PC-9 (cell line): Measurements from ENCODE around the gene PADI6. TPM values are rescaled to one million over a fixed set of nuclear protein-coding genes. Genes with fewer than 3 reads are reported as not detected.

Source experiments
- BruUV-seq: library from RNA; stranded (reverse); fragments of 400-500 nt; replicated peaks from 2 replicates; lab custom pipeline; 2021; lab: Mats Ljungman, UMichigan
- CTCF ChIA-PET: fragments of 300-600 bp; sonication (Branson Sonifier 250); formaldehyde crosslinking; loops from one replicate; lab custom pipeline; 2022; ENCODE audit warnings: antibody characterized with exemption; lab: Charles Lee
- POLR2A ChIA-PET: fragments of 300-600 bp; sonication (Branson Sonifier 250); formaldehyde crosslinking; loops from one replicate; lab custom pipeline; 2022; ENCODE audit warnings: antibody characterized with exemption; ENCODE audit not compliant: unreplicated experiment; lab: Charles Lee
- DNase-seq, 2 experiments: peaks; one replicate each; pipeline versions ENCODE4 v3.0.0 to v3.0.0-alpha.2; 2015 to 2022; ENCODE audit warnings: mixed read lengths in 1 of 2
- H2AFZ ChIP-seq: fragments of 200-600 bp; sonication (generic); 2 replicates; pipeline ENCODE4 v1.8.1; 2017; ENCODE audit warnings: antibody characterized with exemption
- H3F3A ChIP-seq: fragments of 200-600 bp; sonication (generic); 2 replicates; pipeline ENCODE4 v1.8.1; 2017; ENCODE audit warnings: antibody characterized with exemption, mild to moderate bottlenecking, low read depth; ENCODE audit not compliant: insufficient read depth
- H3K27ac ChIP-seq: fragments of 200-600 bp; sonication (generic); 2 replicates; pipeline ENCODE4 v1.6.1; 2016; ENCODE audit warnings: mixed run types
- H3K27me3 ChIP-seq: fragments of 200-600 bp; sonication (generic); 2 replicates; pipeline ENCODE4 v1.6.1; 2016; ENCODE audit warnings: low read depth, mixed run types; ENCODE audit not compliant: insufficient read depth
- H3K36me3 ChIP-seq: fragments of 200-600 bp; sonication (generic); 2 replicates; pipeline ENCODE4 v1.6.1; 2016; ENCODE audit warnings: low read depth, mixed run types
- H3K4me1 ChIP-seq: fragments of 200-600 bp; sonication (generic); replicated peaks from 2 replicates; pipeline ENCODE4 v1.6.1; 2016; ENCODE audit warnings: mixed run types; ENCODE audit not compliant: insufficient read depth
- H3K4me2 ChIP-seq: fragments of 200-600 bp; sonication (generic); 2 replicates; pipeline ENCODE4 v1.6.1; 2017; ENCODE audit warnings: mixed run types
- H3K4me3 ChIP-seq: fragments of 200-600 bp; sonication (generic); 2 replicates; pipeline ENCODE4 v1.6.1; 2016; ENCODE audit warnings: mixed run types
- H3K79me2 ChIP-seq: fragments of 200-600 bp; sonication (generic); 2 replicates; pipeline ENCODE4 v1.6.1; 2017; ENCODE audit warnings: low read depth, mixed run types
- H3K9me2 ChIP-seq: fragments of 200-600 bp; sonication (generic); 2 replicates; pipeline ENCODE4 v1.8.1; 2017; ENCODE audit warnings: mild to moderate bottlenecking; ENCODE audit not compliant: insufficient read depth
- H3K9me3 ChIP-seq: fragments of 200-600 bp; sonication (generic); 2 replicates; pipeline ENCODE4 v1.8.1; 2016; ENCODE audit warnings: low read depth; ENCODE audit not compliant: insufficient read depth
- H4K20me1 ChIP-seq: fragments of 200-600 bp; sonication (generic); 2 replicates; pipeline ENCODE4 v1.8.1; 2017; ENCODE audit not compliant: insufficient read depth
- EZH2 ChIP-seq: fragments of 200-600 bp; sonication (generic); IDR thresholded peaks from 2 replicates; pipeline ENCODE4 v1.8.0; 2017; ENCODE audit warnings: antibody characterized with exemption, low read depth
- intact Hi-C: fragments of 100-400 bp; cut with micrococcal nuclease; formaldehyde crosslinking; loops from one replicate; pipeline ENCODE4 v1.10.0; 2022; ENCODE audit not compliant: unreplicated experiment
- total RNA-seq: library from RNA; stranded (reverse); gene quantifications from 2 replicates; pipeline ENCODE4 v1.2.3, GENCODE V29; 2021
- TF ChIP-seq, protein P1 (sequence below): fragments of 200-600 bp; sonication (generic); conservative IDR thresholded peaks from 2 replicates; pipeline ENCODE4 v1.6.1; 2017; ENCODE audit warnings: mixed run types, antibody characterized with exemption, mild to moderate bottlenecking, moderate library complexity

The PADI6 gene
- total RNA-seq, 1 experiment from 2014 or later = 0.20 TPM

DNA sequence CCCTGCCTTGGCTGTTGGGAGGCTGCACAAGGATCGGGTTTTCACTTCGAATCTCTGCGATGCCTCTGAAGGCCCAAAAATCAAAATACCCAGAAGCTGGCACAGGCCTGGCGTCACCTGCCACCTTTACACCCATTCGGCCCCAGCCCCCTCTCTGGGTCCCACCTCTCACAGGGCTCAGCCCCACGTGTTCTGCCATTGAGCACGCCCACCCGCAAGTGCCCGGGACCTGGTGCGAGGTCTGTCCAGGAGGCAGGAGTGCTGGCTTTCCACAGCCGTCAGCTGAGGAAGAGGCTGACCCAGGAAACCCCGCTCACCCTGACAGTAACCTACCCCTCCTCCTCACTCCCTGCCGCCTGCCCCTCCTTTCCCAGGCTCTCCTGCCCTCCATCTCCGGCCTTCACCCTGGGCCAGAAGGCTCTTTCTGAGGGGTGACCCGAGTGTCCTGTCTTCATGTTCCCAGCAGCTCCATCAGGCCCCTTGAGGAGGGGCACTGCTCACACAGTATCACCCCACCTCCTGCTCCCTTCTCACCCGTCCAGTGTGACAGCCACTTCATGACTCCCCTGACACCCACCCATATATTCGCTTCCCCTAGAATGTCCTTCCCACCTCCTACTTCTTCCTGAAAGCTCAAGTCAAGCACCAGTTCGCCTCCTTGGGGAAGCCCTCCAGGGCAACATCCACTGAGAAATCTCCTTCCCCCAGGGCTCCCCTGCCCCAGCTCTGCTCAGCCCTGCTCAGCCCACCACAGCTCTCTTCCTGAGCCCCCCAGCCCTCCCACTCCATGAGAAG is 54.0 kb downstream of the PADI6 start:
- Histone ChIP-seq H4K20me1 (peaks cover 49% of the 10 kb centered on the region), H3K27me3 (no peaks in the 10 kb centered on the region), H3K27ac (no peak overlapping the region), H3K9me3 (no peaks in the 10 kb centered on the region), H2AFZ (no peak overlapping the region), H3K4me3 (no peak overlapping the region), H3K4me2 (no peak overlapping the region), H3K79me2 (peaks cover 21% of the 10 kb centered on the region; the same call in 1 of the 2 replicates), H3F3A (peaks cover 4% of the 10 kb centered on the region; the same call in 1 of the 2 replicates), H3K36me3 (0 out of 2 replicates have a peak, but pooled peaks cover 7% of the 10 kb centered on the region), H3K4me1 (no peaks in the 10 kb centered on the region), H3K9me2 (no peaks in the 10 kb centered on the region)
- BruUV-seq = no TSS peak
- ChIA-PET CTCF (no interaction called here), POLR2A (no interaction called here)
- intact Hi-C loops = no loop called here
- no peak for DNase-seq
- TF ChIP-seq, protein P1, sequence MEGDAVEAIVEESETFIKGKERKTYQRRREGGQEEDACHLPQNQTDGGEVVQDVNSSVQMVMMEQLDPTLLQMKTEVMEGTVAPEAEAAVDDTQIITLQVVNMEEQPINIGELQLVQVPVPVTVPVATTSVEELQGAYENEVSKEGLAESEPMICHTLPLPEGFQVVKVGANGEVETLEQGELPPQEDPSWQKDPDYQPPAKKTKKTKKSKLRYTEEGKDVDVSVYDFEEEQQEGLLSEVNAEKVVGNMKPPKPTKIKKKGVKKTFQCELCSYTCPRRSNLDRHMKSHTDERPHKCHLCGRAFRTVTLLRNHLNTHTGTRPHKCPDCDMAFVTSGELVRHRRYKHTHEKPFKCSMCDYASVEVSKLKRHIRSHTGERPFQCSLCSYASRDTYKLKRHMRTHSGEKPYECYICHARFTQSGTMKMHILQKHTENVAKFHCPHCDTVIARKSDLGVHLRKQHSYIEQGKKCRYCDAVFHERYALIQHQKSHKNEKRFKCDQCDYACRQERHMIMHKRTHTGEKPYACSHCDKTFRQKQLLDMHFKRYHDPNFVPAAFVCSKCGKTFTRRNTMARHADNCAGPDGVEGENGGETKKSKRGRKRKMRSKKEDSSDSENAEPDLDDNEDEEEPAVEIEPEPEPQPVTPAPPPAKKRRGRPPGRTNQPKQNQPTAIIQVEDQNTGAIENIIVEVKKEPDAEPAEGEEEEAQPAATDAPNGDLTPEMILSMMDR = no peak
- TF ChIP-seq EZH2 = no peak

DNA sequence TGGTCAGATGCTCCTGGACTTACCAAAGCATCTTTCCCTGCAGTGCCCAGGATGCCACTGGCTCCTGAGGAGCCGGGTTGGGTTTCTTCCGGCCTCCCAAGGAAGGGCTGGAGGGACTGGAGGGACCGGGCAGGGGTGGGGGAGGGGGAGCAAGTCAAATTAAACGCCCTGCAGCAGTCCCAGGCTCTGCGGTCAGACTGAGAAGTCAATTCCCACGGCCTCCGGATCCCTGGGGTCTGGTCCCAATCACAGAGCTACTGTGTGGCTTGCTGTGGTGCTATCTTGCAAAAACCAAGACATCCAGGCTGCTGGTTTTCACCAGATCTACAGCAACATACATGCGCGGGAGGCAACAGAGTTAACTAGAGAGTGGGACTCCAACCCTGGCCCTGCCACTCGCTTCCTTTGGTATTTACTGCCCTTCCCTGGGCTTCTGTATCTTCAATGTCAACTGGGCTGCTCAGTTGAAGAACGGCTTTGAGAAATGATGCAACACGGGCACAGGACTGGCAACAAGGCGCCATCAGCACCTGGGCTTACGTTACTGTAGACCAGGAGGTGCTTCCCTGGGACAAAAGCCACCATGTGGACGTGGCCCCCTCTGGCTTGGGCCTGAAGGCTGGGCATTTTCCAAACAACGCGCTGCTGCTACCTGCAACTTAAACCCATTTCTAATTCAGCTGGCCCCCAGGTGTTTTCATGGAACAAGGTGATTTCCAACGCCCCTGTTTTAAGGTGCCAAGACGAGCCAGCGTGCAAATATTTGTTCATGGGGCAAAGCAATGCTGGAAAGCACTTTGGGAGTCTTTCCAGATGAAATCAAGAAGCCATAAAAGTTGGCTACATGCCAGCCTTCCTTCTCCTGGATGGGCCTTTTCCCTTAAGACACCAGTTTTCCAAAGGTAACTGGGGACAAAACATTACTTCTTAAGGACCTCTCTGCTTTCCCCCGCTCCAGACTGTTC is 56.0 kb downstream of the PADI6 start:
- H3K36me3 ChIP-seq = 0 out of 2 replicates have a peak, but pooled peaks cover 7% of the 10 kb centered on the region
- H3K79me2 ChIP-seq = peaks cover 37% of the 10 kb centered on the region
- ChIA-PET POLR2A (no interaction called here), CTCF (no interaction called here)
- intact Hi-C loops = no loop called here
- H3K27me3 ChIP-seq = no peaks in the 10 kb centered on the region
- no peak for TF ChIP-seq EZH2
- TF ChIP-seq, protein P1 = no peak
- no peak overlapping the region for H3K4me2 ChIP-seq
- BruUV-seq = no TSS peak
- no peak overlapping the region for H3K27ac ChIP-seq
- no peaks in the 10 kb centered on the region for H3K9me2 ChIP-seq
- no peak for DNase-seq
- peaks cover 3% of the 10 kb centered on the region; the same call in 1 of the 2 replicates for H3F3A ChIP-seq
- H3K9me3 ChIP-seq = no peaks in the 10 kb centered on the region
- H2AFZ ChIP-seq = no peak overlapping the region
- H4K20me1 ChIP-seq = peaks cover 54% of the 10 kb centered on the region
- H3K4me3 ChIP-seq = no peak overlapping the region
- H3K4me1 ChIP-seq = no peaks in the 10 kb centered on the region

DNA sequence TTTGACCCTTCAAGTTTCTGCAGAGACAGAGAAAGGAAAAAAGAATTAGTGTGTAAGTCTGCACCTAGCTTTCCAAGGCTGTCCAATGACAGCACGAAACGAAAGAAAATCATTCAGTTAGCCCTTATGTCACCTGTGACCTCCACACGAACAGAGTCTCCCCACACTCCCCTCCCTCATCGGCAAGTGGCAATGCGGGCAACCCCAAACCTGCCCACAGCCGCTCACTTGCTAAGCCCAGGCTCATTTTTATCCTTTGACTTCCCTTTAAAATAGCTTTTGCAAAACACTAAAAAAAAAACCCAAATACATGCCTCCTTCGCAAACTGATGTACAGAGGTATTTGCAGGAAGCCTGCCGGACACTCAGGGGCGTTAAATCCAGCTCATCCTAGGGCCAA is 57.2 kb downstream of the PADI6 start:
- 0 out of 2 replicates have a peak, but pooled peaks cover 17% of the 10 kb centered on the region for H3K36me3 ChIP-seq
- no peak overlapping the region for H3K4me2 ChIP-seq
- H3K9me2 ChIP-seq = no peaks in the 10 kb centered on the region
- H4K20me1 ChIP-seq = peaks cover 57% of the 10 kb centered on the region
- no peak for TF ChIP-seq EZH2
- TF ChIP-seq, protein P1 = no peak
- ChIA-PET CTCF (no interaction called here), POLR2A (no interaction called here)
- no peak for DNase-seq
- no peaks in the 10 kb centered on the region for H3K9me3 ChIP-seq
- H3K27me3 ChIP-seq = no peaks in the 10 kb centered on the region
- H3K4me3 ChIP-seq = no peak overlapping the region
- H2AFZ ChIP-seq = no peak overlapping the region
- intact Hi-C loops = no loop called here
- H3K4me1 ChIP-seq = no peaks in the 10 kb centered on the region
- BruUV-seq = no TSS peak
- H3K27ac ChIP-seq = no peak overlapping the region
- H3K79me2 ChIP-seq = peaks cover 49% of the 10 kb centered on the region
- H3F3A ChIP-seq = peaks cover 3% of the 10 kb centered on the region; the same call in 1 of the 2 replicates
